SK-N-SH treated with all-trans-retinoic acid at 6 μM for 48 hours (cell line): ENCODE measurements around the gene EDIL3.

ENCODE experiments used
- ATAC-seq: fragments of 200-7000 bp; cut with Tn5 transposase; 3 replicates; pipeline ENCODE4 v1.9.1; 2020; ENCODE audit warnings: mild to moderate bottlenecking, moderate library complexity
- ARNTL ChIP-seq: fragments of 450-650 bp; formaldehyde crosslinking; IDR thresholded peaks from 2 replicates; pipeline ENCODE4 v1.5.0; 2020; ENCODE audit warnings: low read depth, mild to moderate bottlenecking, moderate library complexity, borderline replicate concordance
- BACH2 ChIP-seq: fragments of 250-450 bp; sonication (Bioruptor Pico); IDR thresholded peaks from 2 replicates; pipeline ENCODE4 v1.9.0; 2021; ENCODE audit warnings: mild to moderate bottlenecking, borderline replicate concordance
- CREB5 ChIP-seq: fragments of 250-450 bp; sonication (Bioruptor Pico); IDR thresholded peaks from 2 replicates; pipeline ENCODE4 v1.5.1; 2020; ENCODE audit warnings: low read depth, mild to moderate bottlenecking, moderate library complexity
- CSDC2 ChIP-seq: fragments of 250-450 bp; sonication (Bioruptor Pico); IDR thresholded peaks from 2 replicates; pipeline ENCODE4 v1.5.0; 2020; ENCODE audit warnings: mild to moderate bottlenecking, moderate library complexity
- ESRRG ChIP-seq: fragments of 250-450 bp; sonication (Bioruptor Pico); IDR thresholded peaks from 2 replicates; pipeline ENCODE4 v1.6.1; 2021; ENCODE audit warnings: mild to moderate bottlenecking
- GLIS3 ChIP-seq: fragments of 250-450 bp; sonication (Bioruptor Pico); IDR thresholded peaks from 2 replicates; pipeline ENCODE4 v1.5.0; 2020; ENCODE audit warnings: mild to moderate bottlenecking, moderate library complexity
- ISL1 ChIP-seq: fragments of 250-450 bp; sonication (Bioruptor Pico); IDR thresholded peaks from 2 replicates; pipeline ENCODE4 v2.1.2; 2022; ENCODE audit warnings: mild to moderate bottlenecking, moderate library complexity
- OSR1 ChIP-seq: fragments of 250-450 bp; sonication (Bioruptor Pico); IDR thresholded peaks from 2 replicates; pipeline ENCODE4 v1.8.0; 2022; ENCODE audit warnings: moderate library complexity, mild to moderate bottlenecking, inconsistent platforms
- PATZ1 ChIP-seq: fragments of 250-450 bp; sonication (Bioruptor Pico); IDR thresholded peaks from 2 replicates; pipeline ENCODE4 v1.8.0; 2020; ENCODE audit warnings: mild to moderate bottlenecking, moderate library complexity, borderline replicate concordance
- PPARA ChIP-seq: fragments of 250-450 bp; sonication (Bioruptor Pico); IDR thresholded peaks from 2 replicates; pipeline ENCODE4 v1.5.0; 2020; ENCODE audit warnings: mild to moderate bottlenecking, borderline replicate concordance
- RARB ChIP-seq: fragments of 250-450 bp; sonication (Bioruptor Pico); IDR thresholded peaks from 2 replicates; pipeline ENCODE4 v1.8.0; 2021; ENCODE audit warnings: mild to moderate bottlenecking, moderate library complexity
- SNAI2 ChIP-seq: fragments of 250-450 bp; sonication (Bioruptor Pico); IDR thresholded peaks from 2 replicates; pipeline ENCODE4 v1.5.0; 2020; ENCODE audit warnings: mild to moderate bottlenecking, moderate library complexity
- TCF4 ChIP-seq: fragments of 250-450 bp; sonication (Bioruptor Pico); IDR thresholded peaks from 2 replicates; pipeline ENCODE4 v1.8.0; 2021; ENCODE audit warnings: mild to moderate bottlenecking, moderate library complexity, borderline replicate concordance
- TOX ChIP-seq: fragments of 250-450 bp; sonication (Bioruptor Pico); IDR thresholded peaks from 2 replicates; pipeline ENCODE4 v1.8.0; 2021; ENCODE audit warnings: mild to moderate bottlenecking, moderate library complexity, borderline replicate concordance
- TSHZ2 ChIP-seq: fragments of 250-450 bp; sonication (Bioruptor Pico); IDR thresholded peaks from 2 replicates; pipeline ENCODE4 v1.5.0; 2020; ENCODE audit warnings: mild to moderate bottlenecking, moderate library complexity
- ZC3H10 ChIP-seq: fragments of 250-450 bp; sonication (Bioruptor Pico); IDR thresholded peaks from 2 replicates; pipeline ENCODE4 v1.5.1; 2021; ENCODE audit warnings: mild to moderate bottlenecking, moderate library complexity
- ZFP30 ChIP-seq: fragments of 450-650 bp; formaldehyde crosslinking; IDR thresholded peaks from 2 replicates; pipeline ENCODE4 v1.5.0; 2022; ENCODE audit warnings: mild to moderate bottlenecking, moderate library complexity
- ZNF565 ChIP-seq: fragments of 450-650 bp; formaldehyde crosslinking; conservative IDR thresholded peaks from 2 replicates; pipeline ENCODE4 v1.5.0; 2020; ENCODE audit warnings: low read depth, mild to moderate bottlenecking, moderate library complexity
- ZNF70 ChIP-seq: fragments of 450-650 bp; formaldehyde crosslinking; IDR thresholded peaks from 2 replicates; pipeline ENCODE4 v1.5.0; 2020; ENCODE audit warnings: mild to moderate bottlenecking, moderate library complexity
- ZNF8 ChIP-seq: fragments of 450-650 bp; formaldehyde crosslinking; IDR thresholded peaks from 2 replicates; pipeline ENCODE4 v1.5.0; 2020; ENCODE audit warnings: mild to moderate bottlenecking, moderate library complexity
- TF ChIP-seq, protein P1 (sequence below): fragments of 250-450 bp; sonication (Bioruptor Pico); IDR thresholded peaks from 2 replicates; pipeline ENCODE4 v1.8.0; 2021; ENCODE audit warnings: low read depth, mild to moderate bottlenecking, moderate library complexity, borderline replicate concordance
- TF ChIP-seq, protein P2 (sequence below): fragments of 250-450 bp; sonication (Bioruptor Pico); IDR thresholded peaks from 2 replicates; pipeline ENCODE4 v1.5.1; 2021; ENCODE audit warnings: mild to moderate bottlenecking, moderate library complexity

The EDIL3 gene

DNA sequence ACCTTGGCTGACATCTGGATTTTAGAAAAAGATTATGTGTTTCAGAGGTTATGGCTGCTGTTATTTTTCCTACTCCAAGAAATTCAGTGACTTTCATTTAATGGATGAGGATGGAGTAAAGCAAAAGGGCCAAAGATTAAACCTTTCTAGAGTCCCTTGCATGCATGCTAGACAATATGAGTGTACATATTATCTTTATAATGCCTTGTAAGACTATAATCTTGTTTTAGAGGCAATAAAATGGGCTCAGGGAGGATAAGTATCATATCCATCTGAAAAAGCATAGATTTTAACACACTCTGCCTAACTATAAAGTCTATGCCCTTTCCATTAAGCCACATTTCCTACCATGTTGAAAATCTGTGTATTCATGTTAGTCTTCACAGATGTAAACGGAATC lies 199.8 kb downstream of the EDIL3 start:
- ATAC-seq: no peak
- TF ChIP-seq GLIS3: no peak

GRCh38 chr5:84181093-84181492 lies 203.6 kb downstream of the EDIL3 start:
- no peak; the same call in 2 of the 3 replicates for ATAC-seq
- TF ChIP-seq ESRRG: no peak
- no peak for TF ChIP-seq SNAI2 (CRISPR knock-in tag)
- no peak for TF ChIP-seq GLIS3
- TF ChIP-seq ZNF70: no peak
- TF ChIP-seq TSHZ2: no peak
- no peak for TF ChIP-seq OSR1 (CRISPR knock-in tag)
- TF ChIP-seq CREB5 (CRISPR knock-in tag): no peak
- no peak for TF ChIP-seq RARB (CRISPR knock-in tag)
- TF ChIP-seq ZC3H10 (CRISPR knock-in tag): no peak
- TF ChIP-seq ZFP30 (CRISPR knock-in tag): no peak
- no peak for TF ChIP-seq BACH2
- no peak for TF ChIP-seq TOX (CRISPR knock-in tag)
- TF ChIP-seq, protein P1, sequence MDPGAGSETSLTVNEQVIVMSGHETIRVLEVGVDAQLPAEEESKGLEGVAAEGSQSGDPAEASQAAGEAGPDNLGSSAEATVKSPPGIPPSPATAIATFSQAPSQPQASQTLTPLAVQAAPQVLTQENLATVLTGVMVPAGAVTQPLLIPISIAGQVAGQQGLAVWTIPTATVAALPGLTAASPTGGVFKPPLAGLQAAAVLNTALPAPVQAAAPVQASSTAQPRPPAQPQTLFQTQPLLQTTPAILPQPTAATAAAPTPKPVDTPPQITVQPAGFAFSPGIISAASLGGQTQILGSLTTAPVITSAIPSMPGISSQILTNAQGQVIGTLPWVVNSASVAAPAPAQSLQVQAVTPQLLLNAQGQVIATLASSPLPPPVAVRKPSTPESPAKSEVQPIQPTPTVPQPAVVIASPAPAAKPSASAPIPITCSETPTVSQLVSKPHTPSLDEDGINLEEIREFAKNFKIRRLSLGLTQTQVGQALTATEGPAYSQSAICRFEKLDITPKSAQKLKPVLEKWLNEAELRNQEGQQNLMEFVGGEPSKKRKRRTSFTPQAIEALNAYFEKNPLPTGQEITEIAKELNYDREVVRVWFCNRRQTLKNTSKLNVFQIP (CRISPR knock-in tag): no peak
- TF ChIP-seq, protein P2, sequence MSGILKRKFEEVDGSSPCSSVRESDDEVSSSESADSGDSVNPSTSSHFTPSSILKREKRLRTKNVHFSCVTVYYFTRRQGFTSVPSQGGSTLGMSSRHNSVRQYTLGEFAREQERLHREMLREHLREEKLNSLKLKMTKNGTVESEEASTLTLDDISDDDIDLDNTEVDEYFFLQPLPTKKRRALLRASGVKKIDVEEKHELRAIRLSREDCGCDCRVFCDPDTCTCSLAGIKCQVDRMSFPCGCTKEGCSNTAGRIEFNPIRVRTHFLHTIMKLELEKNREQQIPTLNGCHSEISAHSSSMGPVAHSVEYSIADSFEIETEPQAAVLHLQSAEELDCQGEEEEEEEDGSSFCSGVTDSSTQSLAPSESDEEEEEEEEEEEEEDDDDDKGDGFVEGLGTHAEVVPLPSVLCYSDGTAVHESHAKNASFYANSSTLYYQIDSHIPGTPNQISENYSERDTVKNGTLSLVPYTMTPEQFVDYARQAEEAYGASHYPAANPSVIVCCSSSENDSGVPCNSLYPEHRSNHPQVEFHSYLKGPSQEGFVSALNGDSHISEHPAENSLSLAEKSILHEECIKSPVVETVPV (CRISPR knock-in tag): no peak
- TF ChIP-seq ZNF8 (CRISPR knock-in tag): no peak
- TF ChIP-seq CSDC2 (CRISPR knock-in tag): no peak
- TF ChIP-seq ARNTL (CRISPR knock-in tag): no peak
- no peak for TF ChIP-seq ISL1 (CRISPR knock-in tag)
- no peak for TF ChIP-seq TCF4 (CRISPR knock-in tag)
- no peak for TF ChIP-seq PATZ1 (CRISPR knock-in tag)

GRCh38 chr5:84168841-84169240 lies 215.8 kb downstream of the EDIL3 start:
- ATAC-seq: no peak
- TF ChIP-seq CSDC2 (CRISPR knock-in tag) (no peak), ZNF8 (CRISPR knock-in tag) (no peak), OSR1 (CRISPR knock-in tag) (no peak), ZNF565 (CRISPR knock-in tag) (no peak), ISL1 (CRISPR knock-in tag) (no peak), RARB (CRISPR knock-in tag) (no peak), BACH2 (no peak), TSHZ2 (no peak), PPARA (CRISPR knock-in tag) (no peak), CREB5 (CRISPR knock-in tag) (no peak)
- TF ChIP-seq, protein P2 (CRISPR knock-in tag): no peak
